Neural crest cell (in vitro differentiated cells): ENCODE results near the gene TMEM117. TPM values are rescaled to one million over a fixed set of nuclear protein-coding genes. Genes with fewer than 3 reads are reported as not detected.

Source experiments
- DNase-seq: peaks from one replicate; pipeline ENCODE4 v3.0.0; 2021; ENCODE audit warnings: low read depth, mixed read lengths, low spot score
- H3K27ac Mint-ChIP-seq: one replicate; pipeline ENCODE4 v1.8.0; 2021; ENCODE audit warnings: mild to moderate bottlenecking, mixed read lengths; ENCODE audit not compliant: unreplicated experiment
- H3K27me3 Mint-ChIP-seq: 2 replicates; pipeline ENCODE4 v1.8.0; 2021; ENCODE audit warnings: low read depth, mild to moderate bottlenecking, mixed read lengths
- H3K36me3 Mint-ChIP-seq: 2 replicates; pipeline ENCODE4 v1.8.0; 2021; ENCODE audit warnings: low read depth, mild to moderate bottlenecking, mixed read lengths
- H3K4me1 Mint-ChIP-seq: 2 replicates; pipeline ENCODE4 v1.8.0; 2021; ENCODE audit warnings: mixed read lengths
- H3K4me3 Mint-ChIP-seq: one replicate; pipeline ENCODE4 v1.8.0; 2021; ENCODE audit warnings: mild to moderate bottlenecking, mixed read lengths
- H3K9me3 Mint-ChIP-seq: 2 replicates; pipeline ENCODE4 v1.8.0; 2021; ENCODE audit warnings: mixed read lengths
- CTCF ChIP-seq: fragments of 200-600 bp; sonication (generic); conservative IDR thresholded peaks from 2 replicates; pipeline ENCODE4 v1.5.0; 2021; ENCODE audit warnings: antibody characterized with exemption, mild to moderate bottlenecking
- total RNA-seq: library from RNA; stranded (reverse); gene quantifications from 2 replicates; pipeline ENCODE4 v1.2.1, GENCODE V29; 2021

The TMEM117 gene
- total RNA-seq, 1 donor from 2014 or later = 7.6 TPM

- H3K4me3 Mint-ChIP-seq = no peak overlapping the region
- no peak for TF ChIP-seq CTCF
- no peak for DNase-seq
- H3K36me3 Mint-ChIP-seq = no peaks in the 10 kb centered on the region
- H3K9me3 Mint-ChIP-seq = no peaks in the 10 kb centered on the region
- H3K4me1 Mint-ChIP-seq = peaks cover 20% of the 10 kb centered on the region
- H3K27ac Mint-ChIP-seq = no peak overlapping the region
- no peaks in the 10 kb centered on the region for H3K27me3 Mint-ChIP-seq
Measured at GRCh38 chr12:44159216-44159615, 323.3 kb downstream of the TMEM117 start.

- Mint-ChIP-seq H3K27ac (no peak overlapping the region), H3K27me3 (no peaks in the 10 kb centered on the region), H3K4me1 (peaks cover 19% of the 10 kb centered on the region), H3K9me3 (no peaks in the 10 kb centered on the region), H3K36me3 (no peaks in the 10 kb centered on the region), H3K4me3 (no peak overlapping the region)
- TF ChIP-seq CTCF = no peak
- no peak for DNase-seq
Measured at GRCh38 chr12:44159862-44160261, 324.0 kb downstream of the TMEM117 start.

GRCh38 chr12:44162961-44163360, 327.1 kb downstream of the TMEM117 start:
- Mint-ChIP-seq H3K4me3 (no peak overlapping the region), H3K36me3 (no peaks in the 10 kb centered on the region), H3K27ac (no peak overlapping the region), H3K9me3 (peaks cover 3% of the 10 kb centered on the region), H3K4me1 (peaks cover 8% of the 10 kb centered on the region), H3K27me3 (no peaks in the 10 kb centered on the region)
- no peak for DNase-seq
- no peak for TF ChIP-seq CTCF

- H3K36me3 Mint-ChIP-seq = no peaks in the 10 kb centered on the region
- peaks cover 2% of the 10 kb centered on the region for H3K9me3 Mint-ChIP-seq
- H3K27me3 Mint-ChIP-seq = no peaks in the 10 kb centered on the region
- H3K4me1 Mint-ChIP-seq = no peaks in the 10 kb centered on the region
- H3K27ac Mint-ChIP-seq = no peak overlapping the region
- no peak for DNase-seq
- no peak for TF ChIP-seq CTCF
- no peak overlapping the region for H3K4me3 Mint-ChIP-seq
Measured at GRCh38 chr12:44174053-44174452, 338.2 kb downstream of the TMEM117 start.

- Mint-ChIP-seq H3K36me3 (no peaks in the 10 kb centered on the region), H3K4me3 (no peak overlapping the region), H3K9me3 (no peaks in the 10 kb centered on the region), H3K4me1 (no peaks in the 10 kb centered on the region), H3K27ac (no peak overlapping the region), H3K27me3 (no peaks in the 10 kb centered on the region)
- TF ChIP-seq CTCF = no peak
- DNase-seq = no peak
Measured at GRCh38 chr12:44184499-44185206, 348.8 kb downstream of the TMEM117 start.
